GM12864 (cell line): ENCODE measurements around the gene GLIS2.

ENCODE experiments used
- DNase-seq: peaks from one replicate; pipeline ENCODE4 v3.0.0-alpha.2; 2011; ENCODE audit warnings: low read depth
- H3K4me3 ChIP-seq: 2 replicates; pipeline ENCODE4 v1.5.1; 2011; ENCODE audit warnings: mild to moderate bottlenecking, low read depth, low read length, control low read depth
- CTCF ChIP-seq: IDR thresholded peaks from 2 replicates; pipeline ENCODE4 v1.5.1; 2011; ENCODE audit warnings: low read depth, mild to moderate bottlenecking, moderate library complexity, low read length, control low read depth, inconsistent platforms; ENCODE audit errors: missing control alignments

Gene GLIS2

GRCh38 chr16:4376893-4377572 is 61.2 kb downstream of the GLIS2 start:
- no peak for DNase-seq
- TF ChIP-seq CTCF: no peak
- no peak overlapping the region for H3K4me3 ChIP-seq

GRCh38 chr16:4377573-4378154 is 61.8 kb downstream of the GLIS2 start:
- TF ChIP-seq CTCF: no peak
- no peak for DNase-seq
- H3K4me3 ChIP-seq: no peak overlapping the region

GRCh38 chr16:4378161-4378666 is 62.3 kb downstream of the GLIS2 start:
- DNase-seq: no peak
- no peak overlapping the region for H3K4me3 ChIP-seq
- no peak for TF ChIP-seq CTCF

GRCh38 chr16:4378999-4379690 is 63.3 kb downstream of the GLIS2 start:
- DNase-seq: no peak
- no peak for TF ChIP-seq CTCF
- H3K4me3 ChIP-seq: no peak overlapping the region

GRCh38 chr16:4380119-4381063 is 64.5 kb downstream of the GLIS2 start:
- DNase-seq: no peak
- no peak overlapping the region for H3K4me3 ChIP-seq
- TF ChIP-seq CTCF: no peak

- no peak for TF ChIP-seq CTCF
- H3K4me3 ChIP-seq: no peak overlapping the region
- DNase-seq: no peak
Observed at GRCh38 chr16:4381072-4381934, 65.4 kb downstream of the GLIS2 start.
